GM23338 (cell line): Measurements from ENCODE around the gene ZIC2.

Source experiments
- CREB1 ChIP-seq: fragments of 250-450 bp; sonication (Bioruptor Pico); IDR thresholded peaks from 2 replicates; pipeline ENCODE4 v1.5.0; 2020; ENCODE audit warnings: low read depth, mild to moderate bottlenecking, moderate library complexity
- TF ChIP-seq, protein P1 (sequence below), 2 experiments: fragments of 200-600 bp in 1 of 2; sonication (generic) in 1 of 2; conservative IDR thresholded peaks; 2 replicates each; pipeline versions ENCODE4 v1.5.1 to v1.6.1; 2016 to 2017; ENCODE audit warnings: antibody characterized with exemption in 2 of 2, low read depth in 2 of 2, mild to moderate bottlenecking in 2 of 2, moderate library complexity in 1 of 2

DNA sequence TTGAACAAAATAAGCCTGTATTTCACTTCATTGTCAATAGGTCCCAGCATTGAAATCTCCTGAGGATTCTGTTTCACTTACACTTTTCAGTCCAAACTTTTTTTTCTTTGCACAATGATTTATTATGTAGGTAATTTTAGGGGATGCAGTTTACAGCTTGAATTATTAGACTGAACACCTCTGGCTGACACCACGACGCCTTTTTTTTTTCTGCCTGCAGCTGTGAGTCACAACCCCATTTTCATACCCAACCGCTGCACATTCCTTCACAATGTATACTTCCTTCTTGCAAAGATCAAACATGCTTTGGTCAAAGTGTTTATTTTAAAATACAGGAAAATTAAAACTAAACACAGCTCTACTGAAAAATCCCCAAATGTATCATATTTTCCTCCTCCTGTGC lies 11.4 kb downstream of the ZIC2 start:
- TF ChIP-seq, protein P1, sequence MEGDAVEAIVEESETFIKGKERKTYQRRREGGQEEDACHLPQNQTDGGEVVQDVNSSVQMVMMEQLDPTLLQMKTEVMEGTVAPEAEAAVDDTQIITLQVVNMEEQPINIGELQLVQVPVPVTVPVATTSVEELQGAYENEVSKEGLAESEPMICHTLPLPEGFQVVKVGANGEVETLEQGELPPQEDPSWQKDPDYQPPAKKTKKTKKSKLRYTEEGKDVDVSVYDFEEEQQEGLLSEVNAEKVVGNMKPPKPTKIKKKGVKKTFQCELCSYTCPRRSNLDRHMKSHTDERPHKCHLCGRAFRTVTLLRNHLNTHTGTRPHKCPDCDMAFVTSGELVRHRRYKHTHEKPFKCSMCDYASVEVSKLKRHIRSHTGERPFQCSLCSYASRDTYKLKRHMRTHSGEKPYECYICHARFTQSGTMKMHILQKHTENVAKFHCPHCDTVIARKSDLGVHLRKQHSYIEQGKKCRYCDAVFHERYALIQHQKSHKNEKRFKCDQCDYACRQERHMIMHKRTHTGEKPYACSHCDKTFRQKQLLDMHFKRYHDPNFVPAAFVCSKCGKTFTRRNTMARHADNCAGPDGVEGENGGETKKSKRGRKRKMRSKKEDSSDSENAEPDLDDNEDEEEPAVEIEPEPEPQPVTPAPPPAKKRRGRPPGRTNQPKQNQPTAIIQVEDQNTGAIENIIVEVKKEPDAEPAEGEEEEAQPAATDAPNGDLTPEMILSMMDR (conservative IDR thresholded peaks at IDR 0.05; ENCODE audit: low read depth in 2 of 2), result no peak
- no peak for TF ChIP-seq CREB1
